ENCODE results near the gene TYW1B.
"Not testable (repeated sequence)": the region's sequence is repeated elsewhere in the genome, so short reads cannot be mapped to it uniquely, and the experiment has no call there.

DNA sequence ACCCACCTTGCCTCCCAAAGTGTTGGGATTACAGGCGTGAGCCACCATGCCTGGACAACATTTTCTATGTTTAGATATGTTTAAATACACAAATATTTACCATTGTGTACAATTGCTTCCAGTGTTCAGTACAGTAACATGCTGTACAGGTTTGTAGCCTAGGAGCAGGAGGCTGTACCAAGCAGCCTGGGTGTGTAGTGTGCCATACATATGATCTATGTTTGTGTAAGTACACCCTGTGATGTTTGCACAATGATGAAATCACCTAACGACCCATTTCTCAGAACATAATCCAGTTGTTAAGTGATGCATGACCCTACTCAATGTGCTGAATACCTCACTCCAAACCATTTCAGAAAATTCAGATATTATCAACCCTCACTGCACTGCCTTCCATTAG, 24.9 kb upstream of the TYW1B start:
- TF ChIP-seq, protein P1, sequence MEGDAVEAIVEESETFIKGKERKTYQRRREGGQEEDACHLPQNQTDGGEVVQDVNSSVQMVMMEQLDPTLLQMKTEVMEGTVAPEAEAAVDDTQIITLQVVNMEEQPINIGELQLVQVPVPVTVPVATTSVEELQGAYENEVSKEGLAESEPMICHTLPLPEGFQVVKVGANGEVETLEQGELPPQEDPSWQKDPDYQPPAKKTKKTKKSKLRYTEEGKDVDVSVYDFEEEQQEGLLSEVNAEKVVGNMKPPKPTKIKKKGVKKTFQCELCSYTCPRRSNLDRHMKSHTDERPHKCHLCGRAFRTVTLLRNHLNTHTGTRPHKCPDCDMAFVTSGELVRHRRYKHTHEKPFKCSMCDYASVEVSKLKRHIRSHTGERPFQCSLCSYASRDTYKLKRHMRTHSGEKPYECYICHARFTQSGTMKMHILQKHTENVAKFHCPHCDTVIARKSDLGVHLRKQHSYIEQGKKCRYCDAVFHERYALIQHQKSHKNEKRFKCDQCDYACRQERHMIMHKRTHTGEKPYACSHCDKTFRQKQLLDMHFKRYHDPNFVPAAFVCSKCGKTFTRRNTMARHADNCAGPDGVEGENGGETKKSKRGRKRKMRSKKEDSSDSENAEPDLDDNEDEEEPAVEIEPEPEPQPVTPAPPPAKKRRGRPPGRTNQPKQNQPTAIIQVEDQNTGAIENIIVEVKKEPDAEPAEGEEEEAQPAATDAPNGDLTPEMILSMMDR (IDR thresholded peaks at IDR 0.05; ENCODE audit: insufficient read depth, low read depth, low read length): not testable (repeated sequence)
- TF ChIP-seq EZH2 (IDR thresholded peaks at IDR 0.05; ENCODE audit: insufficient read depth, low read length): not testable (repeated sequence)

All from astrocyte (in vitro differentiated cells and primary cell).